Stomach (tissue), 9 donors: ENCODE measurements around the gene AJUBA. TPM values are rescaled to one million over a fixed set of nuclear protein-coding genes. Genes with fewer than 3 reads are reported as not detected.
A peak's percentile ranks its signal among the peaks of the same experiment; 100 is the strongest.

ENCODE experiments used
- DNase-seq, 2 donors: peaks; one replicate each; pipeline versions ENCODE4 v3.0.0 to v3.0.0-alpha.2; 2013 to 2019
- H3K27ac ChIP-seq, 5 donors: fragments of 200-600 bp in 4 of 5; sonication (generic) in 4 of 5; one replicate each; pipeline ENCODE4 v1.5.1; 2013 to 2019; ENCODE audit warnings: mild to moderate bottlenecking in 1 of 5, moderate library complexity in 1 of 5
- H3K27me3 ChIP-seq, 3 donors: fragments of 200-600 bp; sonication (generic); one replicate each; pipeline ENCODE4 v1.5.1; 2017 to 2019; ENCODE audit warnings: mixed run types in 1 of 3
- H3K36me3 ChIP-seq, 4 donors: fragments of 200-600 bp; sonication (generic); 1 replicate in 3 of 4; 2 replicates in 1 of 4; pipeline ENCODE4 v1.5.1; 2016 to 2019
- H3K4me1 ChIP-seq, 4 donors: fragments of 200-600 bp; sonication (generic); one replicate each; pipeline ENCODE4 v1.5.1; 2016 to 2019
- H3K4me3 ChIP-seq, 4 donors: fragments of 200-600 bp; sonication (generic) in 3 of 4; one replicate each; pipeline ENCODE4 v1.5.1; 2016 to 2019; ENCODE audit warnings: mild to moderate bottlenecking in 1 of 4
- H3K9me3 ChIP-seq, 4 donors: fragments of 200-600 bp; sonication (generic); one replicate each; pipeline ENCODE4 v1.5.1; 2016 to 2019
- CTCF ChIP-seq, 7 experiments: fragments of 450-650 bp in 4 of 7; fragments of 200-600 bp in 3 of 7; sonication (generic) in 3 of 7; IDR thresholded peaks; one replicate each; pipeline ENCODE4 v1.5.1; 2016 to 2019; ENCODE audit warnings: antibody characterized with exemption in 7 of 7, control low read depth in 2 of 7, mild to moderate bottlenecking in 1 of 7
- EP300 ChIP-seq: sonication (generic); formaldehyde crosslinking; IDR thresholded peaks from one replicate; pipeline ENCODE4 v1.6.1; 2017; ENCODE audit warnings: antibody characterized with exemption
- POLR2A ChIP-seq, 4 donors: fragments of 450-650 bp; IDR thresholded peaks; one replicate each; pipeline ENCODE4 v1.6.1; 2016; ENCODE audit warnings: antibody characterized with exemption in 4 of 4, control low read depth in 2 of 4, mild to moderate bottlenecking in 1 of 4, moderate library complexity in 1 of 4
- POLR2AphosphoS5 ChIP-seq, 3 donors: sonication (generic); formaldehyde crosslinking; IDR thresholded peaks; one replicate each; pipeline ENCODE4 v1.6.1; 2016; ENCODE audit warnings: antibody characterized with exemption in 3 of 3
- WGBS, 5 donors: extraction: QIAGEN DNeasy Blood & Tissue Kit in 3 of 5; methylation state at CpG; one replicate each; pipeline versions ENCODE4 v1.1.5 to v1.1.7; 2013 to 2018; 5-methylcytosine and 5-hydroxymethylcytosine counted together
- intact Hi-C: fragments of 100-400 bp; cut with DNase I; formaldehyde crosslinking; loops from one replicate; pipeline ENCODE4 v1.15.1; 2023; ENCODE audit warnings: low total_unique reads
- polyA plus RNA-seq, 3 donors: library from polyadenylated mRNA; stranded (reverse); fragments of 200-250 nt; gene quantifications; one replicate each; pipeline ENCODE4 v1.2.3, GENCODE V29; 2013
- total RNA-seq, 5 donors: library from RNA; depleted of rRNA; stranded (reverse); fragments of >200 nt; gene quantifications; one replicate each; pipeline versions ENCODE4 v1.1.0 to v1.2.3, GENCODE V29; 2014 to 2016
- donor health status: healthy with polysubstance abuse.
- donor health status: Bipolar disorder and iron deficiency.
- donor health status: healthy.

The AJUBA gene
- total and polyA plus RNA-seq, 8 donors = 1.5 to 13.3 (median 6.9) TPM; not detected in 1

GRCh38 chr14:22977684-22978486 is 4.5 kb downstream of the AJUBA start:
- 23 to 33% (median 31%) methylated on average over 8 of the region's 8 CpGs for WGBS, 5 donors
- intact Hi-C loops = no loop called here
- H3K4me3 ChIP-seq = no peak overlapping the region
- DNase-seq = peak; percentile 69 to 93
- H3K9me3 ChIP-seq = no peaks in the 10 kb centered on the region
- peaks cover 42 to 70% (median 64%) of the 10 kb centered on the region in 4 donors for H3K4me1 ChIP-seq
- no peak for TF ChIP-seq EP300
- no peak for TF ChIP-seq CTCF (IDR thresholded peaks at IDR 0.05)
- no peak for TF ChIP-seq POLR2A (IDR thresholded peaks at IDR 0.05)
- no peak for TF ChIP-seq POLR2AphosphoS5 (IDR thresholded peaks at IDR 0.05)
- peaks cover 0 to 15% (median 5%) of the 10 kb centered on the region in 4 donors for H3K36me3 ChIP-seq
- peaks cover 0 to 25% (median 14%) of the 10 kb centered on the region in 3 donors for H3K27me3 ChIP-seq
- peak overlapping the region; percentile 36 to 88 (median 78) for H3K27ac ChIP-seq

GRCh38 chr14:22977434-22977683 is 5.0 kb downstream of the AJUBA start:
- Histone ChIP-seq H3K9me3 (no peaks in the 10 kb centered on the region), H3K36me3 (peaks cover 0 to 20% (median 8%) of the 10 kb centered on the region in 4 donors), H3K27me3 (peaks cover 0 to 23% (median 14%) of the 10 kb centered on the region in 3 donors), H3K4me1 (peaks cover 42 to 67% (median 62%) of the 10 kb centered on the region in 4 donors), H3K4me3 (no peak overlapping the region), H3K27ac (peak overlapping the region; percentile 36 to 88 (median 78))
- no peak for TF ChIP-seq CTCF (IDR thresholded peaks at IDR 0.05)
- TF ChIP-seq EP300 = no peak
- no peak for TF ChIP-seq POLR2AphosphoS5 (IDR thresholded peaks at IDR 0.05)
- no peak for TF ChIP-seq POLR2A (IDR thresholded peaks at IDR 0.05)
- DNase-seq = no peak
- intact Hi-C loops = no loop called here

- Histone ChIP-seq H3K4me3 (no peak overlapping the region), H3K4me1 (peaks cover 42 to 61% (median 56%) of the 10 kb centered on the region in 4 donors), H3K36me3 (peaks cover 0 to 23% (median 10%) of the 10 kb centered on the region in 4 donors), H3K27me3 (peaks cover 0 to 17% (median 10%) of the 10 kb centered on the region in 3 donors), H3K9me3 (no peaks in the 10 kb centered on the region), H3K27ac (peak overlapping the region; percentile 36 to 88 (median 78))
- peak in 1 of 3 donors; percentile 8 for TF ChIP-seq POLR2AphosphoS5 (IDR thresholded peaks at IDR 0.05)
- TF ChIP-seq EP300 = no peak
- intact Hi-C loops = no loop called here
- 17 to 37% (median 28%) methylated on average over 6 of the region's 6 CpGs for WGBS, 5 donors
- peak; percentile 48 to 82 for DNase-seq
These were observed 5.5 kb downstream of the AJUBA start for GRCh38 chr14:22976620-22977433.

GRCh38 chr14:22974530-22975313 is 7.6 kb downstream of the AJUBA start:
- Histone ChIP-seq H3K27me3 (no peaks in the 10 kb centered on the region), H3K27ac (no peak overlapping the region), H3K4me1 (peaks cover 33 to 40% (median 36%) of the 10 kb centered on the region in 4 donors), H3K9me3 (no peaks in the 10 kb centered on the region), H3K36me3 (peaks cover 0 to 23% (median 10%) of the 10 kb centered on the region in 4 donors), H3K4me3 (no peak overlapping the region)
- intact Hi-C loops = no loop called here
- WGBS, 5 donors = 70 to 81% (median 78%) methylated on average over 9 of the region's 9 CpGs
- TF ChIP-seq CTCF (IDR thresholded peaks at IDR 0.05) (no peak), POLR2AphosphoS5 (IDR thresholded peaks at IDR 0.05) (no peak), POLR2A (IDR thresholded peaks at IDR 0.05) (no peak), EP300 (no peak)
- peak in 1 of 2 donors; percentile 10 for DNase-seq
